GM12865 (cell line): Measurements from ENCODE around the gene PAGE2B.
"Not testable (repeated sequence)": the region's sequence is repeated elsewhere in the genome, so short reads cannot be mapped to it uniquely, and the experiment has no call there.

Source experiments
- DNase-seq: peaks from one replicate; pipeline ENCODE4 v3.0.0; 2010; ENCODE audit warnings: low read depth
- H3K4me3 ChIP-seq: 2 replicates; pipeline ENCODE4 v1.5.1; 2011; ENCODE audit warnings: mild to moderate bottlenecking, low read depth, low read length, control low read depth
- TF ChIP-seq, protein P1 (sequence below): IDR thresholded peaks from 2 replicates; pipeline ENCODE4 v1.5.1; 2011; ENCODE audit warnings: low read length, control low read depth, low read depth, inconsistent platforms; ENCODE audit not compliant: insufficient read depth; ENCODE audit errors: missing control alignments

Gene PAGE2B

DNA sequence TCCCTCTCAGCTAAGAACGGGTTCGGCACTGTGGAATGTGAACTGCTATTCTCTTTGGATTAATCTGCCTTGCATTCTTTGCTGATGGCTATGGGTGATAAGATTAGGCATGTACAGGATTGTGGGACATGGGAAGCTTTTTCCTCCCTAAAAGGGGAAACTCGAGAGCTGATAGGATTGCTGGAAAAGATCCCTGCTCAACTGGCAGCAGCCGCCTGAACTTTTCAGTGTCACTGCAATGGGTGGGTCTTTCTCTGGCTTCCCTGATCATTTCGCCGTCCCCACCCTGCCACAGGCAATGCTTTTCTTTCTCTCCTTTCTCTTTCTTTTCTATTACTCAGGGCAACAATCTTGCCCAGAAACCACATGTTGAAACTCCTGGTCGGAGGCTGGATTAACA is 34.5 kb downstream of the PAGE2B start:
- no peak overlapping the region for H3K4me3 ChIP-seq
- TF ChIP-seq, protein P1, sequence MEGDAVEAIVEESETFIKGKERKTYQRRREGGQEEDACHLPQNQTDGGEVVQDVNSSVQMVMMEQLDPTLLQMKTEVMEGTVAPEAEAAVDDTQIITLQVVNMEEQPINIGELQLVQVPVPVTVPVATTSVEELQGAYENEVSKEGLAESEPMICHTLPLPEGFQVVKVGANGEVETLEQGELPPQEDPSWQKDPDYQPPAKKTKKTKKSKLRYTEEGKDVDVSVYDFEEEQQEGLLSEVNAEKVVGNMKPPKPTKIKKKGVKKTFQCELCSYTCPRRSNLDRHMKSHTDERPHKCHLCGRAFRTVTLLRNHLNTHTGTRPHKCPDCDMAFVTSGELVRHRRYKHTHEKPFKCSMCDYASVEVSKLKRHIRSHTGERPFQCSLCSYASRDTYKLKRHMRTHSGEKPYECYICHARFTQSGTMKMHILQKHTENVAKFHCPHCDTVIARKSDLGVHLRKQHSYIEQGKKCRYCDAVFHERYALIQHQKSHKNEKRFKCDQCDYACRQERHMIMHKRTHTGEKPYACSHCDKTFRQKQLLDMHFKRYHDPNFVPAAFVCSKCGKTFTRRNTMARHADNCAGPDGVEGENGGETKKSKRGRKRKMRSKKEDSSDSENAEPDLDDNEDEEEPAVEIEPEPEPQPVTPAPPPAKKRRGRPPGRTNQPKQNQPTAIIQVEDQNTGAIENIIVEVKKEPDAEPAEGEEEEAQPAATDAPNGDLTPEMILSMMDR = no peak
- DNase-seq = no peak

DNA sequence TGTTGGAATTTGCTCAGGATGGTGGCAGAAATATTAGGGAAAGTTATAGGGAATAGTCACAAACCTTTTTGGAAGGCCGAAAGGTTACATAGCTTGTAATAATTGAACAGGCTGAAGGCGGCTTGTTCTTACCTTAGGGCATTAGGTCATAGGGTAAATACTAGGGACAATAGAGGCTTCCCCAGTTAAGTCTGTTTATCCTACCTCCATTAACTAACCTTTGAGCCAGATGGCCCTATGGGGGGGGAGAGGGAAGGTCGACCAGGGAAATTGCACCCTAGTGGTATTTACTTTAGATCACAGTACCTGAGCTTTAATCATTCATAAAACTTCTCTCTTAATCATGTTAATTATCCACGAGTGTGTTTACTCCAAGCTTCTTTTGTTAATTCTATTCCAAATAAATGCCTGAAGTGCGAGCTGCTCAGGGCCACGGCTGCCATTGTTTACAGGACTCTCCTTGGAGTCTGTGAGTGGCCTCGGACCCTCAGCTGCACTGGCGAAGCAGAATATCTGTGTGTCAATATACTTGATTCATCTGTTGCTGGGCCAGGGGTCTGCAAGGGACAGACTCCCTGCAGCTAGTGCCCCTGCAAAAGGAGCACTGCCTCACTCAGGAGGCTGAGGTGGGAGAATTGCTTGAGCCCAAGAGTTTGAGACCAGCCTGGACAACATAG is 36.9 kb downstream of the PAGE2B start:
- H3K4me3 ChIP-seq = no peak overlapping the region

DNA sequence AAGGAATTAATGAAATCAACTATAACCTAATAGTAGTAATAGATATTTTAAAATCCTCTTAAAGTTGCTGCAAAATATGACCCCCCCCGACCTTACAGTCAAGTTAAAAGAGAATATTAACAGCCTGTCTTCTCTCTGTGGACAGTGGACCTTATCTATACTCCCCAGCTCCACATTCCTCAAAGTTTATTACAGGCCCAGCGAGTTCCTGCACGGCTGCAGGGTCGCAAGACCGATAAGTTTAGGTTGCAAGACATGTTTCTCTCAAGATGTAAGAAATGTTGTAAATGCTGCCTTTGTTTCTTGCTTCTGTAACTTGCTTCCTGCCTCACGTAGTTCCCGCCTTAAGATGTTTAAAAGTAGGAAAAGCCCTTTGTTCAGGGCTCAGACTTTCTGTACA is 41.8 kb downstream of the PAGE2B start:
- DNase-seq, H3K4me3 ChIP-seq: not testable (repeated sequence)

More for the DNA sequence above, 36.9 kb downstream of the PAGE2B start:
- DNase-seq = no peak
- TF ChIP-seq, protein P1 = no peak

DNA sequence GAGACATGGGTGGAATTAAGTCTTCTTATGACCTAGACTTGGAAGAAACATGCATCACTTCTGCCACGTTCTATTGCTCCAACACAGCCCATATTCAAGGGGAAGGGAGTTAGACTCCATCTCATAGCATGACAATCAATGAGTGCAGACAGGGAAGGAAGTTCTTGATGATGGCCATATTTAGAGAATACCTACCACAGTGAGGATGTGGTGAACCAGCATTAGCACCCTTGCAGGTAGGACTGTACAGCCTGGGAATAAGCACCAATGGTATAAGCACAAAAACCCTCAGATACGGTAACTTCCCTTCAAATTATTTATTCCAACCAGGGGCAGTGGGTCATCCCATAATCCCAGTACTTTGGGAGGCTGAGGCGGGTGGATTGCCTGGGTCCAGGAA is 43.7 kb downstream of the PAGE2B start:
- no peak for DNase-seq
- H3K4me3 ChIP-seq = no peak overlapping the region
- TF ChIP-seq, protein P1 = no peak

DNA sequence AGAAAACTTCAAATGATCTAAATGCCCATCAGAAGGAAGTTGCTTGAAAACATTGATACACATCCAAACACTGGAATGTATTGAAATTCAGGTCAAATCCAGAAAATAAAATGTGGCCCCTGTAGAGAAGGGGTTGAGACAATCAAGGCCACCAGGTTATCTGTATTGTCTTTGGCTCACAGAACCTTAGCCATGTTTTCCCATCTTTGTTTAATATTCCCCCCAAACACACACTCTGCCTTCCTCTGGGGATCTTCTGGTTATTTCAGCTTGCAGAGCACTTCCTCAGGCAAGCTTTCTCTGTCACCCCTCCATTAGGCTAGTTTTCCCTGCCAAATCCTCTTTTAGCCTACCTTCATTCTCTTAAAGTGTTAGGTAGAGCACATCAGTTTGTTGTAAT is 44.4 kb downstream of the PAGE2B start:
- DNase-seq = no peak
- TF ChIP-seq, protein P1 = no peak
- no peak overlapping the region for H3K4me3 ChIP-seq

DNA sequence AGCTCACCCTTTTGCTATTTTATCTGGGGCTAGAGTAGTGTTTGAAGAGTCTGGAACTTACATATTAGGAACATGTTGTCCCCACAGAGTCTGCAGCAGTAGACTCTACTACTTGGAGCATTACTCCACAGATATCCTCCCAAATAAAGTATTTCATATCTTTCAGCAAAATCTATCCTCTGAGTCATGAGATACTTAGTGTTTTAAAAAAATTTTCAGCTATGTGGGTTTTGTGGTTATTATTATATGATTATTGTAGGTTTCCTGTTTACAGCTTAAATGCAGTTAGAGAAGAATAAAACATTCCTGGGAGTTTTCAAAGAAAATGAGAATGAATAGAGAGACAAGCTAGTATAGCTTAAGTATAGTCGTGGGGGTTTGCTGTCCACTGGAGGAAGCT is 44.9 kb downstream of the PAGE2B start:
- TF ChIP-seq, protein P1 = no peak
- no peak overlapping the region for H3K4me3 ChIP-seq
- DNase-seq = no peak

DNA sequence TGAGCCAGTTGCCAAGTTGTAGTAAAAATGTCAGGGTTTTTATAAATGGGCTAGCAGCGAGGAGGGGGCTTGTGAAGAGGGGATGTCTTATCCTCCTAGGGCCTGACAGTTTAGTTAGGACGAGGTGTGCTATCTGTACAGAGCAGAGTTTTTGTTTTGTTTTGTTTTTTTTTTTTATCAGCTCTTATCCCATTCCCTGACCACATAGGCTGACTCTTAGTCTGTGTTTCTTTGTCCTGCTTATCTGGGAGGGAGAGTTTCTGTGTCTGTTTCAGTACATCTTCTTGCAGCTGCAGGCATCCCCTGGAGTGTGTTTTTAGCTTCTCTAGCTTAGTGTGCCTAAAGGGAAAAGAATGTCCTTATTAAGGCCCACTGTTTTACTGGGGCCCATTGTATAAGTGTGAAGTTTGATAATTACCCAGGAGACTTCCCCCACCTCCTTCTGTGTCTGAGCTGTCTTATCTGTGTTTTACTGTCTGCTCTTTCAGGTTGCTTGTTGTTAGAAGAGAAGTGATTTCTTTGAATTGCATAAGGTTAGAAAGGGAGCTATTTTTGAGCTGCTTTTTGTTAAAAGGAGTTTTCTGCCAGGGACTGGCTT is 46.0 kb downstream of the PAGE2B start:
- DNase-seq = no peak
- TF ChIP-seq, protein P1 = no peak
- no peak overlapping the region for H3K4me3 ChIP-seq
